H1 (cell line): ENCODE measurements around the gene NPHP4. TPM values are rescaled to one million over a fixed set of nuclear protein-coding genes. Genes with fewer than 3 reads are reported as not detected.

ENCODE experiments used
- CTCF ChIA-PET: fragments of 300-600 bp; sonication (Branson Sonifier 250); formaldehyde crosslinking; loops from one replicate; lab custom pipeline; 2021; ENCODE audit not compliant: partially characterized antibody; lab: Charles Lee
- POLR2A ChIA-PET: fragments of 300-600 bp; sonication (Branson Sonifier 250); formaldehyde crosslinking; loops from one replicate; lab custom pipeline; 2021; ENCODE audit warnings: inconsistent platforms; ENCODE audit not compliant: partially characterized antibody; lab: Charles Lee
- DNase-seq, 2 experiments: peaks; one replicate each; pipeline versions ENCODE4 v3.0.0 to v3.0.0-alpha.2; 2010 to 2022; ENCODE audit warnings: low spot score in 2 of 2, low read depth in 1 of 2, mixed read lengths in 1 of 2
- FAIRE-seq: peaks from 2 replicates; lab custom pipeline; 2011; peaks lifted over from hg19 to GRCh38; lab: Jason Lieb, UNC
- H2AFZ ChIP-seq: 2 replicates; pipeline ENCODE4 v1.8.1; 2012; ENCODE audit warnings: low read length, inconsistent platforms
- H2AK5ac ChIP-seq: 2 replicates; pipeline ENCODE4 v1.6.1; 2013; ENCODE audit warnings: low read depth, low read length
- H2BK120ac ChIP-seq: replicated peaks from 2 replicates; pipeline ENCODE3; 2013; ENCODE audit warnings: low read depth, low read length, inconsistent platforms
- H2BK12ac ChIP-seq: 2 replicates; pipeline ENCODE4 v1.6.1; 2013; ENCODE audit warnings: low read depth, low read length
- H2BK15ac ChIP-seq: 2 replicates; pipeline ENCODE4 v1.6.1; 2013; ENCODE audit warnings: low read length
- H2BK20ac ChIP-seq: 2 replicates; pipeline ENCODE4 v1.6.1; 2013; ENCODE audit warnings: low read length
- H2BK5ac ChIP-seq: 2 replicates; pipeline ENCODE4 v1.6.1; 2013; ENCODE audit warnings: low read depth, low read length
- H3K14ac ChIP-seq: 2 replicates; pipeline ENCODE4 v1.6.1; 2013; ENCODE audit warnings: inconsistent platforms; ENCODE audit not compliant: insufficient read length
- H3K18ac ChIP-seq: 2 replicates; pipeline ENCODE4 v1.6.1; 2013; ENCODE audit warnings: low read length; ENCODE audit errors: extremely low read depth
- H3K23ac ChIP-seq: 2 replicates; pipeline ENCODE4 v1.6.1; 2013; ENCODE audit warnings: inconsistent platforms; ENCODE audit not compliant: insufficient read length
- H3K23me2 ChIP-seq: 2 replicates; pipeline ENCODE4 v1.6.1; 2013; ENCODE audit warnings: low read depth, low read length
- H3K27ac ChIP-seq: 2 replicates; pipeline ENCODE4 v1.6.1; 2011; ENCODE audit warnings: low read depth, low read length, inconsistent platforms
- H3K27me3 ChIP-seq, 4 experiments: replicated peaks in 1 of 4; 1 replicate in 1 of 4; 2 replicates in 3 of 4; pipeline versions ENCODE4 v1.6.1 to v1.8.1; 2011 to 2013; ENCODE audit warnings: low read length in 3 of 4, mild to moderate bottlenecking in 3 of 4, inconsistent platforms in 2 of 4, mixed read lengths in 2 of 4, moderate library complexity in 1 of 4; ENCODE audit not compliant: control insufficient read depth in 3 of 4, insufficient read depth in 3 of 4; ENCODE audit errors: extremely low read depth in 1 of 4
- H3K36me3 ChIP-seq, 4 experiments: 2 replicates each; pipeline versions ENCODE4 v1.6.1 to v1.8.1; 2011 to 2013; ENCODE audit warnings: mild to moderate bottlenecking in 4 of 4, low read length in 3 of 4, moderate library complexity in 2 of 4, control low read depth in 1 of 4, inconsistent platforms in 1 of 4; ENCODE audit not compliant: insufficient read depth in 4 of 4, control insufficient read depth in 2 of 4
- H3K4ac ChIP-seq: replicated peaks from 2 replicates; pipeline ENCODE3; 2013; ENCODE audit warnings: low read length, low read depth, mixed read lengths, inconsistent platforms; ENCODE audit not compliant: insufficient read length
- H3K4me1 ChIP-seq, 4 experiments: replicated peaks in 1 of 4; 1 replicate in 1 of 4; 2 replicates in 3 of 4; pipeline versions ENCODE4 v1.6.1 to v1.8.1; 2011 to 2013; ENCODE audit warnings: low read length in 3 of 4, inconsistent platforms in 2 of 4, mixed read lengths in 1 of 4; ENCODE audit not compliant: insufficient read depth in 4 of 4, control insufficient read depth in 3 of 4
- H3K4me2 ChIP-seq, 2 experiments: 2 replicates each; pipeline versions ENCODE4 v1.6.1 to v1.8.1; 2011 to 2013; ENCODE audit warnings: low read depth in 2 of 2, low read length in 2 of 2, control low read depth in 1 of 2, inconsistent platforms in 1 of 2, mild to moderate bottlenecking in 1 of 2; ENCODE audit not compliant: insufficient read depth in 1 of 2
- H3K4me3 ChIP-seq, 4 experiments: fragments of 200-600, 300-600 bp in 1 of 4; sonication (generic), shearing (Covaris generic), sonication (Bioruptor Twin) in 1 of 4; 2 replicates each; pipeline versions ENCODE4 v1.5.1 to v1.8.1; 2011 to 2016; ENCODE audit warnings: low read length in 4 of 4, low read depth in 3 of 4, control low read depth in 2 of 4, inconsistent platforms in 2 of 4, mild to moderate bottlenecking in 2 of 4, mixed read lengths in 1 of 4, moderate library complexity in 1 of 4; ENCODE audit not compliant: insufficient read depth in 2 of 4; ENCODE audit errors: extremely low read depth in 1 of 4
- H3K56ac ChIP-seq: replicated peaks from 2 replicates; pipeline ENCODE3; 2013; ENCODE audit warnings: low read depth, mild to moderate bottlenecking, mixed read lengths, low read length, inconsistent platforms; ENCODE audit not compliant: insufficient read length
- H3K79me1 ChIP-seq: 2 replicates; pipeline ENCODE4 v1.6.1; 2013; ENCODE audit warnings: low read depth, low read length, control low read depth
- H3K79me2 ChIP-seq, 2 experiments: 2 replicates each; pipeline versions ENCODE4 v1.6.1 to v1.8.1; 2012 to 2013; ENCODE audit warnings: low read length in 2 of 2, mild to moderate bottlenecking in 2 of 2, inconsistent platforms in 1 of 2; ENCODE audit not compliant: insufficient read depth in 2 of 2, control insufficient read depth in 1 of 2
- H3K9ac ChIP-seq, 4 experiments: replicated peaks in 1 of 4; 1 replicate in 1 of 4; 2 replicates in 3 of 4; pipeline versions ENCODE4 v1.6.1 to v1.8.1; 2011 to 2013; ENCODE audit warnings: low read depth in 3 of 4, low read length in 3 of 4, control low read depth in 2 of 4, mild to moderate bottlenecking in 2 of 4, moderate library complexity in 2 of 4, inconsistent platforms in 1 of 4; ENCODE audit errors: extremely low read depth in 1 of 4
- H3K9me3 ChIP-seq, 2 experiments: 2 replicates each; pipeline versions ENCODE4 v1.6.1 to v1.8.1; 2012 to 2013; ENCODE audit warnings: mild to moderate bottlenecking in 2 of 2, moderate library complexity in 2 of 2, control low read depth in 1 of 2, inconsistent platforms in 1 of 2, low read depth in 1 of 2, low read length in 1 of 2, mixed read lengths in 1 of 2; ENCODE audit not compliant: insufficient read depth in 2 of 2
- H4K20me1 ChIP-seq, 2 experiments: replicated peaks in 1 of 2; 2 replicates each; pipeline versions ENCODE3 to v1.8.1; 2011 to 2013; ENCODE audit warnings: inconsistent platforms in 2 of 2, low read length in 2 of 2, mild to moderate bottlenecking in 1 of 2; ENCODE audit not compliant: insufficient read depth in 2 of 2, control insufficient read depth in 1 of 2
- H4K5ac ChIP-seq: 2 replicates; pipeline ENCODE4 v1.6.1; 2013; ENCODE audit warnings: low read length, low read depth, mixed read lengths, inconsistent platforms; ENCODE audit not compliant: insufficient read length
- H4K8ac ChIP-seq: 2 replicates; pipeline ENCODE4 v1.8.0; 2013; ENCODE audit warnings: mild to moderate bottlenecking, moderate library complexity, low read length, inconsistent platforms; ENCODE audit not compliant: insufficient read depth; ENCODE audit errors: extremely low read depth
- H4K91ac ChIP-seq: replicated peaks from 2 replicates; pipeline ENCODE3; 2013; ENCODE audit warnings: low read length, mixed read lengths, inconsistent platforms; ENCODE audit not compliant: insufficient read length
- EZH2 ChIP-seq: fragments of 200-600 bp; sonication (generic); IDR thresholded peaks from 2 replicates; pipeline ENCODE4 v1.7.1; 2012; ENCODE audit warnings: low read depth, mild to moderate bottlenecking, moderate library complexity, low read length, inconsistent platforms; ENCODE audit not compliant: severe bottlenecking
- WGBS, 2 experiments: shearing (Covaris generic) in 1 of 2; methylation state at CpG; one replicate each; pipeline versions ENCODE4 v1.1.6 to v1.1.7; 2013 to 2015; ENCODE audit warnings: low lambda C conversion rate in 2 of 2, mixed read lengths in 2 of 2, inconsistent platforms in 1 of 2, low coverage in 1 of 2, missing lambda C conversion rate in 1 of 2; ENCODE audit not compliant: insufficient replicate concordance in 2 of 2, insufficient coverage in 1 of 2, insufficient read length in 1 of 2; ENCODE audit errors: extremely low coverage in 1 of 2, missing lambda C conversion rate in 1 of 2; 5-methylcytosine and 5-hydroxymethylcytosine counted together
- polyA plus RNA-seq, 7 experiments: library from polyadenylated mRNA; depleted of rRNA in 3 of 7; stranded (reverse) in 5 of 7; unstranded in 2 of 7; fragments of >200 nt in 5 of 7; fragments of 200-250 nt in 2 of 7; gene quantifications; 1 replicate in 5 of 7; 2 replicates in 1 of 7; 4 replicates in 1 of 7; pipeline versions ENCODE4 v1.2.1 to v1.2.3, GENCODE V29; 2011 to 2013; ENCODE audit warnings: missing spikeins in 2 of 7, mixed read lengths in 2 of 7
- total RNA-seq: library from RNA; stranded (reverse); fragmentation: NEBNext Ultra II Directional; extraction: Animal tissue kit (Norgen Biotek cat#: 25700); gene quantifications from 2 replicates; pipeline ENCODE4 v1.2.1, GENCODE V29; 2021

NPHP4 gene
- total and polyA plus RNA-seq, 2 of the 8 experiments (the other 6 are each of a cell fraction or from before 2014, with no cell fraction given): 5.8 to 14.0 TPM

- H3K4me3 ChIP-seq: no peak overlapping the region
- no peak overlapping the region for H2BK20ac ChIP-seq
- H3K27me3 ChIP-seq: no peaks in the 10 kb centered on the region
- H2BK120ac ChIP-seq: no peak overlapping the region
- no peak for TF ChIP-seq EZH2
- peaks cover 0 to 9% (median 2%) of the 10 kb centered on the region in 4 experiments; a peak in 5 of 8 replicates for H3K36me3 ChIP-seq
- no peaks in the 10 kb centered on the region for H3K23me2 ChIP-seq
- POLR2A ChIA-PET: no interaction called here
- FAIRE-seq: no peak
- H2AFZ ChIP-seq: no peak overlapping the region
- H3K9ac ChIP-seq: no peak overlapping the region
- H3K4ac ChIP-seq: no peak overlapping the region
- no peak overlapping the region for H2BK15ac ChIP-seq
- H2AK5ac ChIP-seq: no peak overlapping the region
- CTCF ChIA-PET: interaction anchor here (0.8 to 2.0 kb wide), 5 partner anchors 12 to 97 kb away, joined by 3 to 9 read pairs (median 3); no protein-coding TSS in a partner anchor
- no peak overlapping the region for H4K5ac ChIP-seq
- no peak overlapping the region for H3K56ac ChIP-seq
- no peak overlapping the region for H2BK5ac ChIP-seq
- no peak overlapping the region for H2BK12ac ChIP-seq
- H4K91ac ChIP-seq: no peak overlapping the region
- no peaks in the 10 kb centered on the region for H3K79me2 ChIP-seq
- no peak overlapping the region for H3K4me2 ChIP-seq
- no peak overlapping the region for H3K18ac ChIP-seq
- no peak overlapping the region for H3K27ac ChIP-seq
- no peaks in the 10 kb centered on the region for H3K79me1 ChIP-seq
- H4K8ac ChIP-seq: no peak overlapping the region
- H3K23ac ChIP-seq: no peak overlapping the region
- WGBS, 2 experiments: 94% methylated on average over 9 of the region's 9 CpGs; no CpG with 5 or more reads in 1 of the 2 experiments
- peak in 1 of 2 experiments; percentile 10 for DNase-seq
- peaks cover 0 to 10% of the 10 kb centered on the region in 2 experiments; a peak in 1 of 4 replicates for H3K9me3 ChIP-seq
- H3K4me1 ChIP-seq: peaks cover 0 to 13% (median 3%) of the 10 kb centered on the region in 4 experiments; a peak in 3 of 7 replicates
- H3K14ac ChIP-seq: no peak overlapping the region
- H4K20me1 ChIP-seq: no peaks in the 10 kb centered on the region
These were observed 54.8 kb downstream of the NPHP4 start for GRCh38 chr1:5937373-5937857.
